GOT3 (cell line): ENCODE results near the gene TMC6.
"Not testable (repeated sequence)": the region's sequence is repeated elsewhere in the genome, so short reads cannot be mapped to it uniquely, and the experiment has no call there.

ENCODE experiments used
- DNase-seq: peaks from one replicate; lab custom pipeline; 2025; ENCODE audit warnings: mixed read lengths; lab: John Stamatoyannopoulos, UW

TMC6 gene

GRCh38 chr17:78124081-78124835, 4.3 kb downstream of the TMC6 start:
- no peak for DNase-seq

- no peak for DNase-seq
These were observed 5.2 kb downstream of the TMC6 start for GRCh38 chr17:78123258-78123929.

- no peak for DNase-seq
These were observed 5.7 kb downstream of the TMC6 start for GRCh38 chr17:78122931-78123249.

GRCh38 chr17:78122216-78122930, 6.2 kb downstream of the TMC6 start:
- DNase-seq, result no peak

GRCh38 chr17:78121801-78122215, 6.7 kb downstream of the TMC6 start:
- DNase-seq, result no peak

GRCh38 chr17:78120971-78121800, 7.4 kb downstream of the TMC6 start:
- no peak for DNase-seq

- no peak for DNase-seq
These were observed 8.0 kb downstream of the TMC6 start for GRCh38 chr17:78120537-78120936.

- no peak for DNase-seq
These were observed 9.7 kb downstream of the TMC6 start for GRCh38 chr17:78118801-78119241.

GRCh38 chr17:78117027-78117981, 11.3 kb downstream of the TMC6 start:
- DNase-seq, result no peak

GRCh38 chr17:78116411-78116810, 12.1 kb downstream of the TMC6 start:
- no peak for DNase-seq

GRCh38 chr17:78115803-78116202, 12.8 kb downstream of the TMC6 start:
- DNase-seq, result not testable (repeated sequence)

- no peak for DNase-seq
These were observed 13.5 kb downstream of the TMC6 start for GRCh38 chr17:78114831-78115723.

GRCh38 chr17:78113804-78114785, 14.5 kb downstream of the TMC6 start:
- DNase-seq, result no peak

GRCh38 chr17:78112518-78113471, 15.8 kb downstream of the TMC6 start:
- peak; percentile 23 for DNase-seq

- DNase-seq, result no peak
These were observed 16.6 kb downstream of the TMC6 start for GRCh38 chr17:78111727-78112517.

GRCh38 chr17:78111016-78111726, 17.4 kb downstream of the TMC6 start:
- no peak for DNase-seq
